ENCODE results near the gene AGBL4. TPM values are rescaled to one million over a fixed set of nuclear protein-coding genes. Genes with fewer than 3 reads are reported as not detected.

The AGBL4 gene
- total and polyA plus RNA-seq, 2 experiments from 2014 or later, result not detected

GRCh38 chr1:49906365-49906764 is 117.4 kb downstream of the AGBL4 start:
- H3K4me3 ChIP-seq, result no peak overlapping the region
- TF ChIP-seq, protein P1, sequence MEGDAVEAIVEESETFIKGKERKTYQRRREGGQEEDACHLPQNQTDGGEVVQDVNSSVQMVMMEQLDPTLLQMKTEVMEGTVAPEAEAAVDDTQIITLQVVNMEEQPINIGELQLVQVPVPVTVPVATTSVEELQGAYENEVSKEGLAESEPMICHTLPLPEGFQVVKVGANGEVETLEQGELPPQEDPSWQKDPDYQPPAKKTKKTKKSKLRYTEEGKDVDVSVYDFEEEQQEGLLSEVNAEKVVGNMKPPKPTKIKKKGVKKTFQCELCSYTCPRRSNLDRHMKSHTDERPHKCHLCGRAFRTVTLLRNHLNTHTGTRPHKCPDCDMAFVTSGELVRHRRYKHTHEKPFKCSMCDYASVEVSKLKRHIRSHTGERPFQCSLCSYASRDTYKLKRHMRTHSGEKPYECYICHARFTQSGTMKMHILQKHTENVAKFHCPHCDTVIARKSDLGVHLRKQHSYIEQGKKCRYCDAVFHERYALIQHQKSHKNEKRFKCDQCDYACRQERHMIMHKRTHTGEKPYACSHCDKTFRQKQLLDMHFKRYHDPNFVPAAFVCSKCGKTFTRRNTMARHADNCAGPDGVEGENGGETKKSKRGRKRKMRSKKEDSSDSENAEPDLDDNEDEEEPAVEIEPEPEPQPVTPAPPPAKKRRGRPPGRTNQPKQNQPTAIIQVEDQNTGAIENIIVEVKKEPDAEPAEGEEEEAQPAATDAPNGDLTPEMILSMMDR (IDR thresholded peaks at IDR 0.05; ENCODE audit: low read depth, low read length), result no peak
- no peak overlapping the region for H3K27ac ChIP-seq
- H3K27me3 ChIP-seq, result no peaks in the 10 kb centered on the region
- no peaks in the 10 kb centered on the region for H3K9me3 ChIP-seq (ENCODE audit: low read depth)
- no peaks in the 10 kb centered on the region for H3K36me3 ChIP-seq
- DNase-seq (ENCODE audit: low read depth in 1 of 2, low spot score in 1 of 2), result no peak
- no peaks in the 10 kb centered on the region for H3K4me1 ChIP-seq (ENCODE audit: low read depth)

DNA sequence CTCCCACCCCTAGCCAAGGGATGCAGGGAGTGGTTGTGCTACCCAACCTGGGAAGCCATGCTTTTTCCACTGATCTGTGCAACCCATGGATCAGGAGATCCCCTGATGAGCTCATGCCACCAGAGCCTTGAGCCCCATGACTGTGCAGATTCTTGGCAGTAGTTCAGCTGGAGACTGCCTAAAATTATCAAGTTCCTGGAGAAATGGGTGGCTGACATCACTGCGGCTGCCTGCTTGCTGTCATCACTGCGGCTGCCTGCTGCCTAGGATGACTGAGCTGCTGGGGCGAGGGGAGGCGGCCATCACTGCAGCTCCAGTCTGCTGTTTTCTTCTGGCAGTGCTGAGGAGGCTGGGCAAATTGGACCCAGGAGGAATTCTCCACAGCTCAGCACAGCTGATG is 159.2 kb downstream of the AGBL4 start:
- TF ChIP-seq, protein P1 (IDR thresholded peaks at IDR 0.05; ENCODE audit: low read depth, low read length), result no peak
- Histone ChIP-seq H3K9me3 (ENCODE audit: low read depth) (peaks cover 3% of the 10 kb centered on the region), H3K36me3 (no peaks in the 10 kb centered on the region)

GRCh38 chr1:49854741-49855140 is 169.0 kb downstream of the AGBL4 start:
- H3K4me1 ChIP-seq (ENCODE audit: low read depth), result no peaks in the 10 kb centered on the region
- no peak overlapping the region for H3K27ac ChIP-seq
- H3K27me3 ChIP-seq, result no peaks in the 10 kb centered on the region
- H3K9me3 ChIP-seq (ENCODE audit: low read depth), result no peaks in the 10 kb centered on the region
- no peak overlapping the region for H3K4me3 ChIP-seq
- TF ChIP-seq, protein P1 (IDR thresholded peaks at IDR 0.05; ENCODE audit: low read depth, low read length), result no peak
- H3K36me3 ChIP-seq, result no peaks in the 10 kb centered on the region
- DNase-seq (ENCODE audit: low read depth in 1 of 2, low spot score in 1 of 2), result no peak

More for the DNA sequence above, 159.2 kb downstream of the AGBL4 start:
- H3K4me3 ChIP-seq, result no peak overlapping the region
- no peak for DNase-seq (ENCODE audit: low read depth in 1 of 2, low spot score in 1 of 2)
- H3K4me1 ChIP-seq (ENCODE audit: low read depth), result no peaks in the 10 kb centered on the region
- no peak overlapping the region for H3K27ac ChIP-seq
- H3K27me3 ChIP-seq, result no peaks in the 10 kb centered on the region

DNA sequence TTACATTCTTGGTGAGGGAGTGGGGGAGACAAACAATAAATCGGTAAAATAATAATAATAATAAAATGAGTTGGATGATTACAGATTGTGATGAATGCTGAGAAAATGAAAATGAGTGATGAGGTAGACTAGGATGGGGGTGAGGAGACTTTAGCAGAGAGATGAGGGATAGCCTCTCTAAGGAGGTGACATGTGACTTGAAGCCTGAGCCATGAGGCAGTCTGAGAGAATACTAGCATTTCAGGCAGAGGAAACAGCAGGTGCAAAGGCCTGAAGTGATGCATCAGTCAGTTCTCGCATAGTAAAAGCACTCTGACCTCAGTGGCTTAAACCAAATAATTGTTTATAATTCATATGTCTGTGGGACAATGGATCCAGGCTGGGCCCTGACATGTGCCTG is 181.2 kb downstream of the AGBL4 start:
- Histone ChIP-seq H3K36me3 (no peaks in the 10 kb centered on the region), H3K27me3 (no peaks in the 10 kb centered on the region), H3K9me3 (ENCODE audit: low read depth) (no peaks in the 10 kb centered on the region), H3K27ac (no peak overlapping the region), H3K4me3 (no peak overlapping the region), H3K4me1 (ENCODE audit: low read depth) (no peaks in the 10 kb centered on the region)
- TF ChIP-seq, protein P1 (IDR thresholded peaks at IDR 0.05; ENCODE audit: low read depth, low read length), result no peak
- no peak for DNase-seq (ENCODE audit: low read depth in 1 of 2, low spot score in 1 of 2)

DNA sequence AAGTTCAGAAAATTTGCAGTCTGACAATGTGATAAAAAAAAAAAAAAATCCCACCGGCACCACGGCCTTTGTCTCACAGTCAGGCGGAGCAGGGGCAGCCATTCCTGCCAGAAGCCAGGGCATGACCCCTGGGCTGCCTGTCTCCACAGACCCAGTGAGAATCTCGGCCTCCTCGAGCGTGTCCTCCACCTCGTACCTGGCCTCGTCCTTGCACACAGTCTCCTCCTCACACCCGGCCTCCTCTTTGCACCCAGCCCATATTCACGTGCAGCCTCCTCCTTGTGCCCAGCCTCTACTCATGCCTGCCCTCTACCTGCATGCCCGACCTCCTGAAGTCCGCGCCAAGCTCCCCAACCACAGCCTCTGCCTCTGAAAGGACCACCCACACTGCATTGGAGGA is 182.0 kb downstream of the AGBL4 start:
- Histone ChIP-seq H3K36me3 (no peaks in the 10 kb centered on the region), H3K9me3 (ENCODE audit: low read depth) (no peaks in the 10 kb centered on the region), H3K27ac (no peak overlapping the region), H3K4me1 (ENCODE audit: low read depth) (no peaks in the 10 kb centered on the region), H3K27me3 (no peaks in the 10 kb centered on the region), H3K4me3 (no peak overlapping the region)
- DNase-seq (ENCODE audit: low read depth in 1 of 2, low spot score in 1 of 2), result no peak
- TF ChIP-seq, protein P1 (IDR thresholded peaks at IDR 0.05; ENCODE audit: low read depth, low read length), result no peak

DNA sequence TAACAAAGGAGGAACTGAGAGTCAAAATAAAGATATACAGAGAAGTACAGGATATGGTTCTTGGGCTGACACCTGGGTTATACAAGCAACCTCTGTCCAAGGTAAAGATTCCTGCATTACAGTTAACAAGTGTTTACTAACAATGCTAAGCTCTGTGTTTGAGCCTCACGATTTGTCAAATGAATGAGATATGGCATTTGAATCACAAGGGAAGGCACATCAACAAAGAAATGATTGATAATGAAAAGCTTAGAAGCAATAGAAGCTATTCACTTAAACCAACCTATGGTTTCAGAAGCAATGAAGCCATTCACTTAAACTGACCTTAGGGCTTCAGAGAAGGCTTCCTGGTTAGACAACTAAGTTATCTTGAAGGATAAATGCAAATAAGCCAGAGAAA is 199.5 kb downstream of the AGBL4 start:
- Histone ChIP-seq H3K27ac (no peak overlapping the region), H3K4me1 (ENCODE audit: low read depth) (no peaks in the 10 kb centered on the region), H3K4me3 (no peak overlapping the region), H3K27me3 (no peaks in the 10 kb centered on the region), H3K36me3 (no peaks in the 10 kb centered on the region), H3K9me3 (ENCODE audit: low read depth) (peaks cover 5% of the 10 kb centered on the region)
- TF ChIP-seq, protein P1 (IDR thresholded peaks at IDR 0.05; ENCODE audit: low read depth, low read length), result no peak
- no peak for DNase-seq (ENCODE audit: low read depth in 1 of 2, low spot score in 1 of 2)

All from cardiac muscle cell (in vitro differentiated cells and primary cell).